Activated CD8-positive, alpha-beta T cell treated with anti-CD3 and anti-CD28 coated beads for 36 hours (primary cell): ENCODE data around the gene KLHL28. TPM values are rescaled to one million over a fixed set of nuclear protein-coding genes. Genes with fewer than 3 reads are reported as not detected.

Experiments
- ATAC-seq: fragments of 200-7000 bp; cut with Tn5 transposase; one replicate; pipeline ENCODE4 v1.10.0; 2021; ENCODE audit warnings: mild to moderate bottlenecking, moderate library complexity
- CTCF ChIA-PET: fragments of 350-600 bp; sonication (Branson Sonifier 250); formaldehyde crosslinking; loops from one replicate; lab custom pipeline; 2021; ENCODE audit warnings: antibody characterized with exemption; lab: Charles Lee
- POLR2A ChIA-PET: fragments of 350-600 bp; sonication (Branson Sonifier 250); formaldehyde crosslinking; loops from one replicate; lab custom pipeline; 2021; ENCODE audit warnings: antibody characterized with exemption; lab: Charles Lee
- DNase-seq: peaks from one replicate; pipeline ENCODE4 v3.0.0-alpha.2; 2020
- H3K27ac Mint-ChIP-seq: one replicate; pipeline ENCODE4 v1.8.0; 2021; ENCODE audit warnings: mild to moderate bottlenecking, mixed read lengths
- H3K27me3 Mint-ChIP-seq: one replicate; pipeline ENCODE4 v1.8.0; 2021; ENCODE audit warnings: mixed read lengths
- H3K36me3 Mint-ChIP-seq: one replicate; pipeline ENCODE4 v1.8.0; 2021; ENCODE audit warnings: low read depth, mixed read lengths
- H3K4me1 Mint-ChIP-seq: one replicate; pipeline ENCODE4 v1.8.0; 2021; ENCODE audit warnings: low read depth, mixed read lengths
- H3K4me3 Mint-ChIP-seq: one replicate; pipeline ENCODE4 v1.8.0; 2021; ENCODE audit warnings: mild to moderate bottlenecking, moderate library complexity, mixed read lengths
- H3K9me3 Mint-ChIP-seq: one replicate; pipeline ENCODE4 v1.8.0; 2021; ENCODE audit warnings: mixed read lengths
- intact Hi-C: fragments of 100-400 bp; cut with micrococcal nuclease; formaldehyde crosslinking; loops from one replicate; pipeline ENCODE4 v1.10.0; 2022
- total RNA-seq, 2 experiments: library from RNA; stranded (reverse); gene quantifications; one replicate each; pipeline ENCODE4 v1.2.3, GENCODE V29; 2021
- TF ChIP-seq, protein P1 (sequence below): fragments of 200-600 bp; IDR thresholded peaks from one replicate; pipeline ENCODE4 v1.8.0; 2022; ENCODE audit warnings: antibody characterized with exemption, mild to moderate bottlenecking

The KLHL28 gene
- total RNA-seq, 2 experiments from 2014 or later: 10.9 to 11.1 TPM

DNA sequence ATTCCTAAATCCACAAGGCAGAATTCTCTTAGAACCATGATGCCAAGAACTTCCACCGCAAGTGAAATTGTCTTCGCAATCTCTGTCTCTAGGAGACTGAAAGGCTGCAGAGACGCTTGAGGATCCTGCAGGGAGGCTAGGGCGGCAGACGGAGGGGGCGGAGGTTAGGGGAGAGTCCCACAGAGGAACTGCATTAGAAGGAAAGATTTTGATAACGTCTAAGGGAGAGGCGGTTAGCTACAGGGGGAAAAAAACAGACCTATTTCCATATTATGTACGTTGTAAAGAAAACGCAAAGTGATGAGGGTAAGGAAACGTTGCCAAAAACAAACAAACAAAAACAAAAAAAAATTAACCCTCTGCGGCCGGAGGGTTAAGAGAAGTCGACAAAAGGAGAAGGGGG is 595 bp downstream of the KLHL28 start:
- TF ChIP-seq, protein P1, sequence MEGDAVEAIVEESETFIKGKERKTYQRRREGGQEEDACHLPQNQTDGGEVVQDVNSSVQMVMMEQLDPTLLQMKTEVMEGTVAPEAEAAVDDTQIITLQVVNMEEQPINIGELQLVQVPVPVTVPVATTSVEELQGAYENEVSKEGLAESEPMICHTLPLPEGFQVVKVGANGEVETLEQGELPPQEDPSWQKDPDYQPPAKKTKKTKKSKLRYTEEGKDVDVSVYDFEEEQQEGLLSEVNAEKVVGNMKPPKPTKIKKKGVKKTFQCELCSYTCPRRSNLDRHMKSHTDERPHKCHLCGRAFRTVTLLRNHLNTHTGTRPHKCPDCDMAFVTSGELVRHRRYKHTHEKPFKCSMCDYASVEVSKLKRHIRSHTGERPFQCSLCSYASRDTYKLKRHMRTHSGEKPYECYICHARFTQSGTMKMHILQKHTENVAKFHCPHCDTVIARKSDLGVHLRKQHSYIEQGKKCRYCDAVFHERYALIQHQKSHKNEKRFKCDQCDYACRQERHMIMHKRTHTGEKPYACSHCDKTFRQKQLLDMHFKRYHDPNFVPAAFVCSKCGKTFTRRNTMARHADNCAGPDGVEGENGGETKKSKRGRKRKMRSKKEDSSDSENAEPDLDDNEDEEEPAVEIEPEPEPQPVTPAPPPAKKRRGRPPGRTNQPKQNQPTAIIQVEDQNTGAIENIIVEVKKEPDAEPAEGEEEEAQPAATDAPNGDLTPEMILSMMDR: no peak
- CTCF ChIA-PET: no interaction called here
- POLR2A ChIA-PET: interaction anchor here (0.6 to 4.1 kb wide), 8 partner anchors 8 to 250 kb away, joined by 3 to 21 read pairs (median 4); partner anchors contain the start of genes FANCM and PRPF39
- H3K4me3 Mint-ChIP-seq: no peak overlapping the region
- H3K9me3 Mint-ChIP-seq: peaks cover 12% of the 10 kb centered on the region
- peak; percentile 32 for ATAC-seq
- H3K4me1 Mint-ChIP-seq: peaks cover 58% of the 10 kb centered on the region
- no peaks in the 10 kb centered on the region for H3K27me3 Mint-ChIP-seq
- intact Hi-C loops: loop anchor here (2.0 to 5.0 kb wide), 4 partner anchors 64 to 291 kb away; partner anchors contain the start of genes FANCM, FKBP3 and MIS18BP1
- peak; percentile 81 for DNase-seq
- peaks cover 22% of the 10 kb centered on the region for H3K36me3 Mint-ChIP-seq
- no peak overlapping the region for H3K27ac Mint-ChIP-seq

DNA sequence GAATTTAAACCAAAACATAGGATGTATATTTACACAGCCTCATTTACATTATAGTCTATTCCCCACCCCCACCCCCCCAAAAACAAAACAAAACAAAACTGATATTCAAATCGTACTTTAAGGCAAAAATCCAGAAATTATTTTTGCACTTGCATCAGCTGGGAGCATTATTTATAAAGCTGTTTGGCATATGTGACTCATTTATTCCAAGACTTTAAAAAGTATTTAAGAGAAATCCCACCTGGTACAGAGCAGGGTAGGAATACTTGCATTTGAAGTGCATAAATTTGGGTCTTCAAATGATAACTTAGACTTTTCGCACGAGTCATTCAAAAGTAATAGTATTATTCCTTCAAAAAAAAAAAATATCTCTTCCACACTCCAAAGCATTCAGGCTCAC is 1.1 kb downstream of the KLHL28 start:
- no peak for ATAC-seq
- no peak for DNase-seq
- no peaks in the 10 kb centered on the region for H3K27me3 Mint-ChIP-seq
- TF ChIP-seq, protein P1: no peak
- intact Hi-C loops: loop anchor here (2.0 to 5.0 kb wide), 4 partner anchors 64 to 292 kb away; partner anchors contain the start of genes FANCM, FKBP3 and MIS18BP1
- POLR2A ChIA-PET: interaction anchor here (1.1 to 4.1 kb wide), 2 partner anchors 8 to 124 kb away, joined by 4 to 21 read pairs; partner anchors contain the start of gene PRPF39
- no peak overlapping the region for H3K27ac Mint-ChIP-seq
- peaks cover 12% of the 10 kb centered on the region for H3K9me3 Mint-ChIP-seq
- CTCF ChIA-PET: no interaction called here
- H3K4me1 Mint-ChIP-seq: peaks cover 61% of the 10 kb centered on the region
- H3K4me3 Mint-ChIP-seq: no peak overlapping the region
- peaks cover 22% of the 10 kb centered on the region for H3K36me3 Mint-ChIP-seq

DNA sequence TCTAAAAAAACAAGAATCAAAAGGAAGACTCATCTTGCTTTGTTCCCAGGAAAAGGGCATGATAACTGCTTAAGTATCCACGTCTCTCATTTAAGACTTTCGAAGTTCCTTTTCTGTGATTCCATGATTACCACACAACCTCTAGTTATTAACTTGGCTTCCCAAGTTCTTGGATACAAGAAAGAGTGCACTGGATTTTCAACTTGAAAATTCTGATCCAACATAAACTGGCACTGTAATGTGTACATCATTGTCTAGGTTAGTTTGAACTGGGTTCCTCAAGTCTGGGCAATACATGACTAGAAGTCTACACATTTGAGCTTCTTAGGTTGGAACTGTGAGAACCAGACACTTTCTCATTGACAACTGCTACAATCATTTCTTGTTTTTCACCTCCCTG is 1.6 kb downstream of the KLHL28 start:
- no peak overlapping the region for H3K4me3 Mint-ChIP-seq
- no peaks in the 10 kb centered on the region for H3K27me3 Mint-ChIP-seq
- H3K36me3 Mint-ChIP-seq: peaks cover 18% of the 10 kb centered on the region
- DNase-seq (no peak), ATAC-seq (no peak)
- peaks cover 10% of the 10 kb centered on the region for H3K9me3 Mint-ChIP-seq
- peaks cover 61% of the 10 kb centered on the region for H3K4me1 Mint-ChIP-seq
- intact Hi-C loops: loop anchor here (2.0 to 5.0 kb wide), 4 partner anchors 63 to 292 kb away; partner anchors contain the start of genes FANCM, FKBP3 and MIS18BP1
- ChIA-PET CTCF (no interaction called here), POLR2A (interaction anchor here (4.1 kb wide), 1 partner anchor 124 kb away, joined by 21 read pairs; the partner anchor contains the start of gene PRPF39)
- TF ChIP-seq, protein P1: no peak
- no peak overlapping the region for H3K27ac Mint-ChIP-seq

DNA sequence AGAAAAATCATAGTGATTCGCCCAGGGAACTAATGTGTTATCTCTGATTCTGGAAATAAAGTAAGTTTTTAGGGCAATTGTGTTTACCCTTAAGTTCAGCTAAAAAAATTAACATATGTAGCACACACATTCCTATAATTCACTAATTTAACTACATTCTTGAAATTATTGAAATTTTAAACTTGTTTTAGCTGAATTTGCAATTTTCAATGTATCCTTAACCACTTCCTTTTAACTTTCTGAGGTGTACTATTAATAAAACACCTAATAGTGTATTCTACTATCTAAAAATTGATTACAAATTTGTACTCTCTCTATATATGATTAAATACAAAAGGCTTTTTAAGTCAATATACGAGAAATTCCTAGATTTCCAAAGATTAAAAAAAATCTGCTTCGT is 2.2 kb downstream of the KLHL28 start:
- Mint-ChIP-seq H3K27ac (no peak overlapping the region), H3K4me1 (peaks cover 55% of the 10 kb centered on the region), H3K36me3 (peaks cover 13% of the 10 kb centered on the region), H3K9me3 (peaks cover 7% of the 10 kb centered on the region), H3K27me3 (no peaks in the 10 kb centered on the region), H3K4me3 (no peak overlapping the region)
- ChIA-PET CTCF (no interaction called here), POLR2A (no interaction called here)
- ATAC-seq (no peak), DNase-seq (no peak)
- intact Hi-C loops: no loop called here
- TF ChIP-seq, protein P1: no peak

DNA sequence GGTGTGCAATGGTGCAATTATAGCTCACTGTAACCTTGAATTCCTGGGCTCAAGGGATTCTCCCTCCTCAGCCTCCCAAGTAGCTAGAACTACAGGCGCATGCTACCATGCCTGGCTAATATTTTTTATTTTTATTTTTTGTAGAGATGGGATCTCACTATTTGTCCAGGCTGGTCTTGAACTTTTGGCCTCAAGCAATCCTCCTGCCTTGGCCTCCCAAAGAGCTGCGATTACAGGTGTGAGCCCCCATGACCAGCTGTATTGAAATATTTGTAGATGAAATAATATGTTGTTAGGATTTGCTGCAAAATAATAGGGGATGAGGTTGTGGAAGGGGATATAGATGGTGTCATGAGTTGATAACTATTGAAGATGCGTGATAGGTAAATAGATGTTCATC is 4.9 kb downstream of the KLHL28 start:
- H3K4me1 Mint-ChIP-seq: peaks cover 57% of the 10 kb centered on the region
- POLR2A ChIA-PET: interaction anchor here (0.6 kb wide), 1 partner anchor 60 kb away, joined by 3 read pairs; a partner anchor contains a TSS

More for the DNA sequence above, 4.9 kb downstream of the KLHL28 start:
- CTCF ChIA-PET: interaction anchor here (0.9 to 1.6 kb wide), 2 partner anchors 25 to 110 kb away, joined by 3 read pairs; no protein-coding TSS in a partner anchor
- Mint-ChIP-seq H3K9me3 (no peaks in the 10 kb centered on the region), H3K27me3 (no peaks in the 10 kb centered on the region), H3K36me3 (peaks cover 7% of the 10 kb centered on the region), H3K4me3 (no peak overlapping the region), H3K27ac (no peak overlapping the region)
- TF ChIP-seq, protein P1: no peak
- DNase-seq: no peak
- intact Hi-C loops: no loop called here
- ATAC-seq: no peak
